SK-MEL-5 (cell line): ENCODE results near the gene C17orf107. TPM values are rescaled to one million over a fixed set of nuclear protein-coding genes. Genes with fewer than 3 reads are reported as not detected.

ENCODE experiments used
- DNase-seq: peaks from one replicate; pipeline ENCODE4 v3.0.0-alpha.2; 2016; ENCODE audit warnings: low read depth, low spot score
- in situ Hi-C: cut with HindIII; loops from 2 replicates; pipeline ENCODE4 v1.10.0; 2016; ENCODE audit warnings: low sequenced_read_pairs, high pct_unique_total_duplicates, low pct_unique_long_range_greater_than_20kb
- total RNA-seq: library from RNA; depleted of rRNA; stranded (reverse); fragments of >200 nt; shearing (Covaris generic); gene quantifications from 2 replicates; pipeline ENCODE4 v1.2.3, GENCODE V29; 2014; rRNA removed

The C17orf107 gene
- total RNA-seq, 1 experiment from 2014 or later: not detected

GRCh38 chr17:4950075-4950745, 50.9 kb downstream of the C17orf107 start:
- no peak for DNase-seq
- in situ Hi-C loops: no loop called here

GRCh38 chr17:4950746-4951204, 51.4 kb downstream of the C17orf107 start, which contains the start of gene ENO3:
Gene ENO3, plus strand, starts transcription at chr17:4951119. Its CDS starts 711 bp downstream, at chr17:4951830.
- in situ Hi-C loops: no loop called here
- no peak for DNase-seq

- DNase-seq: no peak
- in situ Hi-C loops: no loop called here
These were observed 52.1 kb downstream of the C17orf107 start for GRCh38 chr17:4951486-4951885.

Other genes starting within 250 kb of the C17orf107 start
- 18.1 and 23.4 TPM in 2 replicates for gene PELP1, start 195.4 kb upstream of the C17orf107 start, total RNA-seq
- 13.6 and 17.2 TPM in 2 replicates for gene ARRB2, start 188.9 kb upstream of the C17orf107 start, total RNA-seq
- 26.3 and 32.0 TPM in 2 replicates for gene MED11, start 168.1 kb upstream of the C17orf107 start, total RNA-seq
- 0.11 TPM in 1 of 2 replicates, not detected in the other for gene ZMYND15, start 159.7 kb upstream of the C17orf107 start, total RNA-seq
- 10.0 and 10.7 TPM in 2 replicates for gene CXCL16, start 159.6 kb upstream of the C17orf107 start, total RNA-seq
- not detected in 2 replicates for gene TM4SF5, start 127.7 kb upstream of the C17orf107 start, total RNA-seq
- not detected in 2 replicates for gene VMO1, start 113.2 kb upstream of the C17orf107 start, total RNA-seq
- gene GLTPD2, start 110.6 kb upstream of the C17orf107 start, total RNA-seq: not detected in 2 replicates
- gene PSMB6, start 103.4 kb upstream of the C17orf107 start, total RNA-seq: 171 and 190 TPM in 2 replicates
- 10.2 and 10.5 TPM in 2 replicates for gene PLD2, start 92.4 kb upstream of the C17orf107 start, total RNA-seq
- 18.7 and 19.5 TPM in 2 replicates for gene MINK1, start 66.2 kb upstream of the C17orf107 start, total RNA-seq
- gene CHRNE, start 3.6 kb downstream of the C17orf107 start, total RNA-seq: 0.11 TPM in 1 of 2 replicates, not detected in the other
- not detected in 2 replicates for gene GP1BA, start 32.7 kb downstream of the C17orf107 start, total RNA-seq
- gene SLC25A11, start 40.5 kb downstream of the C17orf107 start, total RNA-seq: 115 and 129 TPM in 2 replicates
- 30.6 and 38.3 TPM in 2 replicates for gene RNF167, start 40.7 kb downstream of the C17orf107 start, total RNA-seq
- 714 and 787 TPM in 2 replicates for gene PFN1, start 49.0 kb downstream of the C17orf107 start, total RNA-seq
- gene ENO3, start 51.6 kb downstream of the C17orf107 start, total RNA-seq: 3.6 and 4.3 TPM in 2 replicates
- 41.6 and 55.3 TPM in 2 replicates for gene SPAG7, start 68.3 kb downstream of the C17orf107 start, total RNA-seq
- gene CAMTA2, start 88.1 kb downstream of the C17orf107 start, total RNA-seq: 4.4 and 5.6 TPM in 2 replicates
- 0.16 and 0.24 TPM in 2 replicates for gene INCA1, start 98.0 kb downstream of the C17orf107 start, total RNA-seq
- 48.2 and 54.7 TPM in 2 replicates for gene KIF1C, start 98.4 kb downstream of the C17orf107 start, total RNA-seq
- not detected in 2 replicates for gene SLC52A1, start 135.9 kb downstream of the C17orf107 start, total RNA-seq
- gene ZFP3, start 178.9 kb downstream of the C17orf107 start, total RNA-seq: 0.19 TPM in 1 of 2 replicates, not detected in the other
- gene ZNF232, start 212.3 kb downstream of the C17orf107 start, total RNA-seq: 7.1 and 7.4 TPM in 2 replicates
- gene USP6, start 216.5 kb downstream of the C17orf107 start, total RNA-seq: not detected in 2 replicates